MCF 10A (cell line): ENCODE measurements around the gene RAB13. TPM values are rescaled to one million over a fixed set of nuclear protein-coding genes. Genes with fewer than 3 reads are reported as not detected.
"Not testable (repeated sequence)": the region's sequence is repeated elsewhere in the genome, so short reads cannot be mapped to it uniquely, and the experiment has no call there.

Experiments used
- BruUV-seq: library from RNA; stranded (reverse); fragments of 400-500 nt; replicated peaks from 2 replicates; lab custom pipeline; 2021; lab: Mats Ljungman, UMichigan
- CTCF ChIA-PET: fragments of 300-600 bp; sonication (Branson Sonifier 250); formaldehyde crosslinking; extraction: SDS; loops from one replicate; lab custom pipeline; 2021; ENCODE audit warnings: antibody characterized with exemption, inconsistent platforms; lab: Yijun Ruan, JAX
- POLR2A ChIA-PET: fragments of 300-600, 350-650 bp; sonication (Branson Sonifier 250); formaldehyde crosslinking; extraction: SDS; loops from one replicate; lab custom pipeline; 2020; ENCODE audit warnings: antibody characterized with exemption, inconsistent platforms; lab: Yijun Ruan, JAX
- DNase-seq: peaks from one replicate; pipeline ENCODE4 v3.0.0-alpha.2; 2018; ENCODE audit not compliant: unreplicated experiment
- H3K27ac Mint-ChIP-seq: one replicate; pipeline ENCODE4 v1.8.0; 2022; ENCODE audit warnings: mild to moderate bottlenecking, low read depth, mixed read lengths; ENCODE audit not compliant: unreplicated experiment
- H3K27me3 Mint-ChIP-seq: one replicate; pipeline ENCODE4 v1.8.0; 2022; ENCODE audit warnings: mixed read lengths; ENCODE audit not compliant: insufficient read depth, unreplicated experiment
- H3K36me3 Mint-ChIP-seq: one replicate; pipeline ENCODE4 v1.8.0; 2022; ENCODE audit warnings: mild to moderate bottlenecking, moderate library complexity, mixed read lengths; ENCODE audit not compliant: insufficient read depth, unreplicated experiment
- H3K4me1 Mint-ChIP-seq: one replicate; pipeline ENCODE4 v1.8.0; 2022; ENCODE audit warnings: mixed read lengths; ENCODE audit not compliant: insufficient read depth, unreplicated experiment
- H3K4me3 Mint-ChIP-seq: one replicate; pipeline ENCODE4 v1.8.0; 2022; ENCODE audit warnings: mild to moderate bottlenecking, moderate library complexity, mixed read lengths; ENCODE audit not compliant: unreplicated experiment
- H3K9me3 Mint-ChIP-seq: one replicate; pipeline ENCODE4 v1.8.0; 2022; ENCODE audit warnings: mixed read lengths; ENCODE audit not compliant: unreplicated experiment
- intact Hi-C: fragments of 100-400 bp; cut with micrococcal nuclease; formaldehyde crosslinking; loops from 2 replicates; pipeline ENCODE4 v1.14.1; 2022
- total RNA-seq: library from RNA; stranded (reverse); gene quantifications from 2 replicates; pipeline ENCODE4 v1.2.3, GENCODE V29; 2022
- TF ChIP-seq, protein P1 (sequence below): fragments of 200-600 bp; IDR thresholded peaks from one replicate; pipeline ENCODE4 v1.8.0; 2022; ENCODE audit warnings: antibody characterized with exemption, mild to moderate bottlenecking; ENCODE audit not compliant: unreplicated experiment

Gene RAB13
- total RNA-seq, 1 experiment from 2014 or later, result 71.6 TPM

DNA sequence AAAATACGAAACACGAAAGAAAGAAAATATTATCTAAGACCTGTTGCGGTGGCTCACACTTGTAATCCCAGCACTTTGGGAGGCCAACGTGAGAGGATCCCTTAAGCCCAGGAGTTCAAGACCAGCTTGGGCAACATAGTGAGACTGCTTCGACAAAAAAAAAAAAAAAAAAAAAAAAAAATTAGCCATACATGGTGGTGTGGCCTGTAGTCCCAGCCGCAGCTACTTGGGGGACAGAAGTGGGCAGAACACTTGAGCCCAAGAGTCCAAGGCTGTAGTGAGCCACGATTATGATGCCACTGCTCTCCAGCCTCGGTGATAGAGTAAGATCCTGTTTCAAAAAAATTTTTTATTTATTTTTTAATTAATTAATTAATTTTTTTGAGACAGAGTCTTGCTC, 1.5 kb upstream of the RAB13 start:
- no peak for DNase-seq
- no peak overlapping the region for H3K4me3 Mint-ChIP-seq
- POLR2A ChIA-PET, result interaction anchor here (0.7 to 13.2 kb wide), 11 partner anchors 12 to 416 kb away, joined by 3 to 358 read pairs (median 15); partner anchors contain the start of genes CREB3L4, CRTC2, DENND4B and GATAD2B
- no TSS peak for BruUV-seq
- H3K27me3 Mint-ChIP-seq, result no peaks in the 10 kb centered on the region
- intact Hi-C loops, result loop anchor here (2.0 to 5.0 kb wide), 4 partner anchors 29 to 370 kb away; partner anchors contain the start of genes CRTC2, DENND4B, GATAD2B and S100A14
- no peak overlapping the region for H3K27ac Mint-ChIP-seq
- no peaks in the 10 kb centered on the region for H3K9me3 Mint-ChIP-seq
- H3K36me3 Mint-ChIP-seq, result peaks cover 32% of the 10 kb centered on the region
- H3K4me1 Mint-ChIP-seq, result peaks cover 44% of the 10 kb centered on the region
- CTCF ChIA-PET, result interaction anchor here (0.6 to 7.8 kb wide), 31 partner anchors 11 to 504 kb away, joined by 3 to 80 read pairs (median 5); partner anchors contain the start of genes CREB3L4, DENND4B, GATAD2B and JTB
- TF ChIP-seq, protein P1, sequence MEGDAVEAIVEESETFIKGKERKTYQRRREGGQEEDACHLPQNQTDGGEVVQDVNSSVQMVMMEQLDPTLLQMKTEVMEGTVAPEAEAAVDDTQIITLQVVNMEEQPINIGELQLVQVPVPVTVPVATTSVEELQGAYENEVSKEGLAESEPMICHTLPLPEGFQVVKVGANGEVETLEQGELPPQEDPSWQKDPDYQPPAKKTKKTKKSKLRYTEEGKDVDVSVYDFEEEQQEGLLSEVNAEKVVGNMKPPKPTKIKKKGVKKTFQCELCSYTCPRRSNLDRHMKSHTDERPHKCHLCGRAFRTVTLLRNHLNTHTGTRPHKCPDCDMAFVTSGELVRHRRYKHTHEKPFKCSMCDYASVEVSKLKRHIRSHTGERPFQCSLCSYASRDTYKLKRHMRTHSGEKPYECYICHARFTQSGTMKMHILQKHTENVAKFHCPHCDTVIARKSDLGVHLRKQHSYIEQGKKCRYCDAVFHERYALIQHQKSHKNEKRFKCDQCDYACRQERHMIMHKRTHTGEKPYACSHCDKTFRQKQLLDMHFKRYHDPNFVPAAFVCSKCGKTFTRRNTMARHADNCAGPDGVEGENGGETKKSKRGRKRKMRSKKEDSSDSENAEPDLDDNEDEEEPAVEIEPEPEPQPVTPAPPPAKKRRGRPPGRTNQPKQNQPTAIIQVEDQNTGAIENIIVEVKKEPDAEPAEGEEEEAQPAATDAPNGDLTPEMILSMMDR, result no peak

DNA sequence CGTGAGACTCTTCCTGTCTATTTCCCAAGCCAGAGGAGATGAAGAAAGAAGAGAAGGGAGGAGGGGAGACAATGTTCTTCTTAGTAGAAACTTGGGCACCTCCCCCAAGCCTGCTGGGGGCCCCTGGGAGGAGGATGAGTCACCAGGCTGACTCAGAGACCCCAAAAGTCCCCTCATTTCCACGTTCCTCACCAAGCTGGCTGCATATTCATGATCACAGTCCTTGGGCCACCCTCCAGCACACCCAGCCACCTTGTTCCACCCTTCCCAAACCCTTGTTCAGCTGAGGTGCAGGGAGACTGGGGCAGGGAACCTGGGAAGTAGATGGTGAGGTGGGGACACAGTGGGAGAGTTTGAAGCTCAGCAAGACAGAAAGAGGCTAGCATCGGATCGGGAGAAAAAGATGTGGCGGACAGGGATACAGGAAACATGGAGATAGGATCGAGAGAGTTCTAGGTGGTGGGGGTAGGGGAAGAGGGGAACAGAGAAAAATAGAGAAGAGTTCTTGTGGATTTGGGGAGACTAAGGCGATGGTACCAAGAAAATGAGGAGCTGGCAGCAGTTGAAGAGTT, 712 bp downstream of the RAB13 start:
- Mint-ChIP-seq H3K27ac (peak overlapping the region; percentile 78), H3K36me3 (peaks cover 21% of the 10 kb centered on the region), H3K4me1 (peaks cover 29% of the 10 kb centered on the region), H3K4me3 (peak overlapping the region; percentile 87), H3K27me3 (no peaks in the 10 kb centered on the region), H3K9me3 (no peaks in the 10 kb centered on the region)
- CTCF ChIA-PET, result interaction anchor here (0.7 to 7.8 kb wide), 19 partner anchors 9 to 630 kb away, joined by 3 to 80 read pairs (median 7); partner anchors contain the start of genes CREB3L4, DENND4B, GATAD2B and JTB
- no TSS peak for BruUV-seq
- TF ChIP-seq, protein P1, result no peak
- POLR2A ChIA-PET, result interaction anchor here (0.5 to 13.2 kb wide), 26 partner anchors 8 to 441 kb away, joined by 3 to 358 read pairs (median 5); partner anchors contain the start of genes CHTOP, CREB3L4, CRTC2 and DENND4B
- intact Hi-C loops, result loop anchor here (5.0 kb wide), 2 partner anchors 38 to 368 kb away; partner anchors contain the start of genes DENND4B and S100A14
- peak; percentile 77 for DNase-seq

- TF ChIP-seq, protein P1, result no peak
- Mint-ChIP-seq H3K27me3 (no peaks in the 10 kb centered on the region), H3K36me3 (peaks cover 22% of the 10 kb centered on the region), H3K4me3 (peak overlapping the region; percentile 14), H3K4me1 (peaks cover 25% of the 10 kb centered on the region), H3K9me3 (no peaks in the 10 kb centered on the region), H3K27ac (no peak overlapping the region)
- POLR2A ChIA-PET, result interaction anchor here (0.6 to 13.2 kb wide), 14 partner anchors 9 to 350 kb away, joined by 3 to 358 read pairs (median 14); partner anchors contain the start of genes CHTOP, CREB3L4, CRTC2 and DENND4B
- DNase-seq, result no peak
- intact Hi-C loops, result no loop called here
- CTCF ChIA-PET, result interaction anchor here (0.5 to 7.8 kb wide), 11 partner anchors 17 to 580 kb away, joined by 3 to 80 read pairs (median 3); partner anchors contain the start of genes CREB3L4, DENND4B, GATAD2B and NPR1
- no TSS peak for BruUV-seq
These were observed 1.8 kb downstream of the RAB13 start for GRCh38 chr1:153984123-153984894.

GRCh38 chr1:153981735-153982134, 4.4 kb downstream of the RAB13 start:
- H3K9me3 Mint-ChIP-seq, H3K4me3 Mint-ChIP-seq, intact Hi-C loops, H3K27me3 Mint-ChIP-seq, H3K27ac Mint-ChIP-seq, DNase-seq: not testable (repeated sequence)
- ChIA-PET CTCF (interaction anchor here (0.7 to 1.2 kb wide), 3 partner anchors 35 to 304 kb away, joined by 3 read pairs; partner anchors contain the start of gene DENND4B), POLR2A (interaction anchor here (2.1 to 9.6 kb wide), 2 partner anchors 9 to 19 kb away, joined by 13 to 647 read pairs; partner anchors contain the start of genes CREB3L4, CRTC2, RPS27 and SLC39A1)
- Mint-ChIP-seq H3K4me1 (peaks cover 33% of the 10 kb centered on the region), H3K36me3 (peaks cover 33% of the 10 kb centered on the region)
- BruUV-seq, result TSS peak; percentile 74

DNA sequence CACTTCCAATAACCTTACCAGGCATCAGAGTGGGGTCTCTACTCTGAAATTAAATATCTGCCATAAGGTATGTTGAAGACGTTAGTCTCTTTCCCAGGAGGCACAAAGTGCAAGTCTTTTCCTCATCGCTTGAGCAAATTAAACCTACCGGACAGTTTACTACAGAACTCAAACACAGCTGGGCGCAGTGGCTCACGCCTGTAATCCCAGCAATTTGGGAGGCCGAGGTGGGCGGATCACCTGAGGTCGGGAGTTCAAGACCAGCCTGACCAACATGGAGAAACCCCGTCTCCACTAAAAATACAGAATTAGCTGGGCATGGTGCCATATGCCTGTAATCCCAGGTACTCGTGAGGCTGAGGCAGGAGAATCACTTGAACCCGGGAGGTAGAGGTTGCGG, 7.0 kb downstream of the RAB13 start:
- H3K27ac Mint-ChIP-seq, BruUV-seq, DNase-seq, H3K27me3 Mint-ChIP-seq, intact Hi-C loops, H3K9me3 Mint-ChIP-seq: not testable (repeated sequence)
- Mint-ChIP-seq H3K4me3 (peak overlapping the region; percentile 98), H3K36me3 (peaks cover 58% of the 10 kb centered on the region), H3K4me1 (peaks cover 23% of the 10 kb centered on the region)
- ChIA-PET CTCF (interaction anchor here (0.6 to 5.2 kb wide), 8 partner anchors 9 to 307 kb away, joined by 3 to 64 read pairs (median 4); partner anchors contain the start of genes CREB3L4, RAB13 and RPS27), POLR2A (interaction anchor here (0.8 to 9.6 kb wide), 9 partner anchors 11 to 415 kb away, joined by 3 to 647 read pairs (median 12); partner anchors contain the start of genes CREB3L4, CRTC2, DENND4B and GATAD2B)
